CD4-positive, alpha-beta T cell treated with Interferon alpha-2 for 1 hour (primary cell): ENCODE data around the gene CSH1.
"Not testable (repeated sequence)": the region's sequence is repeated elsewhere in the genome, so short reads cannot be mapped to it uniquely, and the experiment has no call there.

Experiments
- DNase-seq, 2 donors: peaks; one replicate each; pipeline ENCODE4 v3.0.0-alpha.2; 2020 to 2022

CSH1 gene

DNA sequence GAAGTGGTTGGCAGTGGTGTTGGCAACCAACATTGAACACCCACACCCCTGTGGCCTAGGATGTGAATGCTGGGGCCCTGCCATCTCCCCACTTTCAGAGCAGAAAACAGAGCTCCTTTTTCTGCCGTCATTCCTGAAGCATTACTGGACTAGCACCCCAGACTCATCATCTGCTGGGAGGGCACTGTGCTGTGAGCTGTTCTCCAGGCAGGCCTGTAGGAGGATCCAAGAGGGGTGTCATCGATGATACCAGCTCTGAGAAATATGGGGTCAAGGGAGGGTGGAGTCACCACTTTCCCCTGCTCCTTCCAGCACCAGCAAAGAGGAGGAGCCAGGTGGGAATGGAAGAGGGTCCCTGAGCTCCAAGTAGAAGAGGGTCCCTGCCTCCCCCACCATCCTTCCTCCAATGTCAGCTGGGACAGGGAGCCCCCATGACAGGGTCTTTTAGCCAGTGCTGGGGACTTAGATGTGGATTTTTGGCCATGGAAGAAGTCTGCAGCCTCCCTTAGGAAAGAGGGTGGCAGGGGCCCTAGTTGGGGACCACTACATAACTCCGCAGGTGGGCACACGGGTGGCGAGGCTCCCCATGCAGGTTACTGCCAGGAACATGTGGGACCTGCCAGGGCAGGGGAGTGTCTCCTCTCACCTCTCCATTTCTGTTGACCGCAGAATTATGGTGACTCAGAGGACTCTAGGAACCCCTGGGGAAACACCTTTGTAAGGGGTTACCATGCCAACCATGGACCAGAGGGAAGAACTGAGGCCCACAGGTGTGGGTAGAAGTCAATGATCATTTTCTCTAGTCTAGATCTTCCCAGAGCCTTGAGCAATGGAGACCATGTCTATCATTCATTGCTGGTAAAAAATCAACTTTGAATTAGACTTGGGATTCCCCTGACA is 2.8 kb upstream of the CSH1 start:
- DNase-seq: peak in 1 of 2 donors; percentile 43

- DNase-seq: not testable (repeated sequence)
These were observed 1.6 kb downstream of the CSH1 start for GRCh38 chr17:63894821-63895220.

- not testable (repeated sequence) for DNase-seq
These were observed 2.4 kb downstream of the CSH1 start for GRCh38 chr17:63894021-63894420.

DNA sequence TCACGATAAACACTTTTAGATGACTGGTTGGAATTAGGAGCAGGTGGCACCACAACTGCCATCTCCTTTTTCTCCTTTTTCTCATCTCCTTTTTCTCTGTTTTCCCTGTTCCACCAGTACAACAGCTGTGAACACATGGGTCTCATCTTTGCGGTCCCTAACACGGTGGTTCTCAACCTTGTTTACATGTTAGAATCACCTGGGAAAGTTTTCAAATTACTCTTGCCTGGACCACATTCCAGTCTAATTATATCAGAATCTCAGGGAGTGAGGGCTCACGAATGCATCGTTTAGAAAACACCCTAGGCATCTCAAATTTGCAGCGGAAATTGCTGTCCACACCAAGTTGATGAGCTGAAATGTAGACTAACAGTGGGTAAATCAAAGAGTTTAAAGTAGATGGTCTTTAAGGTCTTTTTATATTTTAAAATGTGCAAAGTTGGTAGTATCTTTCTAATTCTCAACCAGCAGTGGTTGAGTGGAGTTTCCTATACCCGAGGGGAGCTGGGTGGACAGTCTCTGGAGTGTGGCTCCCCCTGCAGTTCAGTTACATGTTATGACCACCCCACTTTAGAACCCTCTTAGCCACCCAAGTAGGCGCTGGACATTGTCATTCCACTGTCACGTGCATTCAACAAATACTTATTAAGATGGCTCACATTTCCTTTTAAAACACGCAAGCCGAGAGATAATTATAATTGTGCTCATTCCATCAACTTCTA is 3.9 kb downstream of the CSH1 start:
- not testable (repeated sequence) for DNase-seq

GRCh38 chr17:63889026-63889848 is 7.1 kb downstream of the CSH1 start:
- peak; percentile 28 to 39 for DNase-seq

DNA sequence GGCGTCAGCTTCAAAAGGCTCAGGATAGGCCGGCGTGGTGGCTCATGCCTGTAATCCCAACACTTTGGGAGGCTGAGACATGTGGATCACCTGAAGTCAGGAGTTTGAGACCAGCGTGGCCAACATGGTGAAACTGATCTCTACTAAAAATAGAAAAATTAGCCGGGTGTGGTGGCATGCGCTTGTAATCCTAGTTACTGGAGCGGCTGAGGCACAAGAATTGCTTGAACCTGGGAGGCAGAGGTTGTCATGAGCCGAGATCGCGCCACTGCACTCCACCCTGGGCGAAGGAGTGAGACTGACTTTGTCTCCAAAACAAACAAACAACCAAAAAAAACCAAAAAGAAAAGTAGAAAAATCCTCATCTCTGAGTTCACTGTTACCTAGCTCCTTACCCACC is 11.3 kb downstream of the CSH1 start:
- DNase-seq: not testable (repeated sequence)

DNA sequence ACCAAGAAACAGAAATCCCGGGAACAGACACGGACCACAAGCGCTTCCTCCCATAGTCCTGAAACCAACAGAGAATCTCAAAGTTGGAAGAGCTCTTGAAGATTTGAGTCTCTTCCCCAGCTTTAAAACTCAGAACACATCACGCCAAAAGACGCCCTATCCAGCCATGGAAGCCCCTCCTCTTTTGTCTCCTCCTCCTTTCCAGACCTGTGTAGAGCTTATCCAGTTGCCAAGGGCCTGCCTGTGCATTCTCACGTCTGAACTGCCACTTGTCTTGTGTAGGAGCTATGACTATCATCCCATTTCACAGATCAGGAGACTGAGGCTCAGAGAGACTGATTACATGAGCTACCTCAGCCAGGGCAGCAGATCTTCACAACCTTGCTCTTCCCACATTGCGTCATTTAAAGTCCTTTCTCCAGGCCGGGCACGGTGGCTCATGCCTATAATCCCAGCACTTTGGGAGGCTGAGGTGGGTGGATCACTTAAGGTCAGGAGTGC is 13.7 kb downstream of the CSH1 start:
- not testable (repeated sequence) for DNase-seq

DNA sequence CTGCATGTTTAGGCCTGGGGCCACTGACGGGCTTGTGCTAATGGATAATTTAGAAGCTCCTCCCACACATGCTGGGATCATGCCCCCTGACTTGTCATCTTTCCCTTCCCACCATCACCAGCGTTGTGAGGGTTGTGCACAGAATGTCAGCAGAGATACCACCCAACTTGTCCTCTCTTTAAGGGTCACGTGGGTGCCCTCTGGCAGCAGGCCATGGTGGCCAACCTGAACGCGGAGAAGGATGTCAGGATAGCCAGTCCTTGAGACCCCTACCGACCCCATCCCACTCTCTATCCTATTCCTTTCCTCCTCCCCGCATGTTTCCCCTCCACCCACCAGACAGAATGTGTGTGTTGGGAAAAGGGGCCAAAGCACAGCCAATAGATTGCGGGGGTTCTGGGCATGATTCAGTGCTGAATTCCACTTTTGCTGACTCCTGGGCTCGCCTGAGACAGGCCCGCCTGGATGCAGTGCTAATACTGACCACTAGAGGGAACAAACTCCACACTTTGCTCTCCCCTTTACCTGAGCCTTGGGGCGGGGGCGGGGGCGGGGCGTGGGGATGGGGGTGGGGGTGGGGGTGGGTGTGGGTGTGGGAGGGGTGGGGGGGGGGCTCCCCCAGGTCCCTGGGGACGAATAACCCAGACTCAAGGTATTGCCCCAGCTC is 14.3 kb downstream of the CSH1 start, which contains the start of gene GH2:
GH2 (minus strand) TSS at position 10 of the 667 bp plus-strand sequence. CDS start 143 bp downstream, outside the sequence.
- peak; percentile 60 to 72 for DNase-seq

DNA sequence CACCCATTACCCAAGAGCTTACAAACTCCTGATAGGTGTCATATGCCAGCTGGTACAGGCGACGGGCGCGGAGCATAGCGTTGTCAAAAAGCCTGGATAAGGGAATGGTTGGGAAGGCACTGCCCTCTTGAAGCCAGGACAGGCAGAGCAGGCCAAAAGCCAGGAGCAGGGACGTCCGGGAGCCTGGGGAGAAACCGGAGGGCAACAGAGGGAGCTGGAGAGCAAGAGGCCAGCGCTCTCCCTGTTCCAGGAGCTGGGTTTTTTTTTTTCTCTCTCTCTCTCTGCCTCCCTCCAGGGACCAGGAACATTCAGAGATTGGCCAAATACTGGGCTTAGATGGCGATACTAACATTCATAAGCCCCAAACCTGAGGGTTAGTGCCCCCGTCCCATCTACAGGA is 15.0 kb downstream of the CSH1 start:
- DNase-seq: not testable (repeated sequence)

GRCh38 chr17:63880706-63881105 is 15.7 kb downstream of the CSH1 start:
- DNase-seq: no peak

- not testable (repeated sequence) for DNase-seq
These were observed 18.0 kb downstream of the CSH1 start for GRCh38 chr17:63878413-63878812.

DNA sequence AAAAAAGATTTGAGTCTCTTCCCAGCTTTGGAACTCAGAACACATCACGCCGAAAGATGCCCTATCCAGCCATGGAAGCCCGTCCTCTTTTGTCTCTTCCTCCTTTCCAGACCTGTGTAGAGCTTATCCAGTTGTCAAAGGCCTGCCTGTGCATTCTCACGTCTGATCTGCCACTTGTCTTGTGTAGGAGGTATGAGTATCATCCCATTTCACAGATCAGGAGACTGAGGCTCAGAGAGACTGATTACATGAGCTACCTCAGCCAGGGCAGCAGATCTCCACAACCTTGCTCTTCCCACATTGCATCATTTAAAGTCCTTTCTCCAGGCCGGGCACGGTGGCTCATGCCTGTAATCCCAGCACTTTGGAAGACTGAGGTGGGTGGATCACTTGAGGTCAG is 21.7 kb downstream of the CSH1 start:
- not testable (repeated sequence) for DNase-seq

DNA sequence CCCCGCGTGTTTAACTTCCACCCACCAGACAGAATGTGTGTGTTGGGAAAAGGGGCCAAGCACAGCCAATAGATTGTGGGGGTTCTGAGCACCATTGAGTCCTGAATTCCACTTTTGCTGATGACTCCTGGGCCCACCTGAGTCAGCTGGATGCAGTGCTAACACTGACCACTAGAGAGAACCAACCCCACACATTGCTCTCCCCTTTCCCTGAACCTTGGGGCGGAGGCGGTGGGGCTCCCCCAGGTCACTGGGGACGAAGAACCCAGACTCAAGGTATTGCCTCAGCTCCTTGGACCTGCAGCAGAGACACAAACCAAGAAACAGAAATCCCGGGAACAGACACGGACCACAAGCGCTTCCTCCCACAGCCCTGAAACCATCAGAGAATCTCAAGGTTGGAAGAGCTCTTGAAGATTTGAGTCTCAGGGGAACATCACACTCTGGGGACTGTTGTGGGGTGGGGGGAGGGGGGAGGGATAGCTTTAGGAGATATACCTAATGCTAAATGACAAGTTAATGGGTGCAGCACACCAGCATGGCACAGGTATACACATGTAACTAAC is 22.2 kb downstream of the CSH1 start:
- DNase-seq: not testable (repeated sequence)

GRCh38 chr17:63873577-63873976 is 22.8 kb downstream of the CSH1 start, which contains the start of gene CSH2:
TSS of gene CSH2 (minus strand) at chr17:63873677. CDS start at chr17:63873614, 63 bp downstream.
- not testable (repeated sequence) for DNase-seq

DNA sequence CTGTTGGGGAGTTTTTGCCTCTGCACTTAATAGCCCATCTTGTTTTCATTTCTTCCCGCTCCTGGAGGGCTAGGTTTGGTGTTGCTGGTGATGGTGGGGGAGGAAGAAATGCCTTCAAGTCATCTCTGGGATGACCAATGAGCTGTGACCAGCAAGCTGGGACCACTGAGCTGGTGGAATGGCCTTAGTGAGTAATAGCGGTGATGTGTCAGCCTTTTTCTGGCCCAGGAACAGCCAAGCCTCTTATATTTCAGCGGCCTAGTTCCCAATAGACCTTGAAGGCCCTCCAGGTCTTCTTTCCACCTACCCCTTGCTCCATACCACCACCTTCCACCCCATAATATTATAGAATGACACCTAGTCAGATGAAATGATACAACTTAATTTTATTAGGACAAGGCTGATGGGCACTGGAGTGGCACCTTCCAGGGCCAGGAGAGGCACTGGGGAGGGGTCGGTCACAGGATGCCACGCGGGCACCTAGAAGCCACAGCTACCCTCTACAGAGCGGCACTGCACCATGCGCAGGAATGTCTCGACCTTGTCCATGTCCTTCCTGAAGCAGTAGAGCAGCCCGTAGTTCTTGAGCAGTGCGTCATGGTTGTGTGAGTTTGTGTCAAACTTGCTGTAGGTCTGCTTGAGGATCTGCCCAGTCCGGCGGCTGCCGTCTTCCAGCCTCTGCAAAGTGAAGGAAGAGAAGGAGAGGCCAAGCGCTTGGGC is 24.6 kb downstream of the CSH1 start:
- DNase-seq: not testable (repeated sequence)

GRCh38 chr17:63870292-63870665 is 26.1 kb downstream of the CSH1 start:
- DNase-seq: not testable (repeated sequence)

DNA sequence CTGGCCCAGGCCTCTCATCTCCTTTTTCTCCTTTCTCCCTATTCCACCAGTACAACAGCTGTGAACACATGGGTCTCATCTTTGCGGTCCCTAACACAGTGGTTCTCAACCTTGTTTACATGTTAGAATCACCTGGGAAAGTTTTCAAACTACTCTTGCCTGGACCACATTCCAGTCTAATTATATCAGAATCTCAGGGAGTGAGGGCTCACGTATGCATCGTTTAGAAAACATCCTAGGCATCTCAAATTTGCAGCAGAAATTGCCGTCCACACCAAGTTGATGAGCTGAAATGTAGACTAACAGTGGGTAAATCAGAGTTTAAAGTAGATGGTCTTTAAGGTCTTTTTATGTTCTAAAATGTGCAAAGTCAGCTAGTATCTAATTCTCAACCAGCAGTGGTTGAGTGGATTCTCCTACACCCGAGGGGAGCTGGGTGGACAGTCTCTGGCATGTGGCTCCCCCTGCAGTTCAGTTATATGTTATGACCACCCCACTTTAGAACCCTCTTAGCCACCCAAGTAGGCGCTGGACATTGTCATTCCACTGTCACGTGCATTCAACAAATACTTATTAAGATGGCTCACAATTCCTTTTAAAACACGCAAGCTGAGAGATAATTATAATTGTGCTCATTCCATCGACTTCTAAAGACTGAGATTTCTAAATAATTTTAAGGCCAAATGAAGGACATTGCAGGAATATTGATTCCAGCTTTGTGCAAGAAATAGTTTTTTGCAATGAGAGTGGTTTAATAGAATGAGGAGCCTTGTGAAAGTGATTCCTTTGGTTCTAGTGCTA is 26.7 kb downstream of the CSH1 start:
- DNase-seq: not testable (repeated sequence)

- not testable (repeated sequence) for DNase-seq
These were observed 29.7 kb downstream of the CSH1 start for GRCh38 chr17:63866625-63867024.

DNA sequence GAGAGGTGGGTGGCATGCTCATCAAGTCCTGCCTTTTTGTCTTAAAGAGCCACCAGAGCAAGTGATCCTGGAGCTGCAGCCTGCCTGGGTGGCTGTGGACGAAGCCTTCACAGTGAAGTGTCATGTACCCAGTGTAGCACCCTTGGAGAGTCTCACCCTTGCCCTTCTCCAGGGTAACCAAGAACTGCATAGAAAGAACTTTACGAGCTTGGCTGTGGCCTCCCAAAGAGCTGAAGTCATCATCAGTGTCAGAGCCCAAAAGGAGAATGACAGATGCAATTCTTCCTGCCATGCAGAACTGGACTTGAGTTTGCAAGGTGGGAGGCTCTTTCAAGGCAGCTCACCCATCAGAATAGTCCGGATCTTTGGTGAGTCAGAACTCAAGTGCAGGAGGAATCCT is 37.1 kb downstream of the CSH1 start:
- DNase-seq: no peak

DNA sequence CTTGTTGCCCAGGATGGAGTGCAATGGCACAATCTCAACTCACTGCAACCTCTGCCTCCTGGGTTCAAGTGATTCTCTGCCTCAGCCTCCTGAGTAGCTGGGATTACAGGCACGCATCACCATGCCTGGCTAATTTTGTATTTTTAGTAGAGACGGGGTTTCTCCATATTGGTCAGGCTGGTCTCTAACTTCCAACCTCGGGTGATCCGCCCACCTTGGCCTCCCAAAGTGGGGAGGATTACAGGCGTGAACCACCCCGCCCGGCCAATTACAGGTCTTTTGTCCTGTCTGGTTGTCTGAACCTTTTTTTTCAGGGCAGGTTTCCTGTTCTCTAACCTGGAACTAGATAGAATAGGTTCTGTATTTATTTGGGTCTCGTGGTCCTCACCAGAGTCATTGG is 39.9 kb downstream of the CSH1 start:
- not testable (repeated sequence) for DNase-seq
